T-cell (primary cell): ENCODE measurements around the gene NR2F1. TPM values are rescaled to one million over a fixed set of nuclear protein-coding genes. Genes with fewer than 3 reads are reported as not detected.
A peak's percentile ranks its signal among the peaks of the same experiment; 100 is the strongest.

Experiments used
- ATAC-seq, 4 experiments: fragments of 200-7000 bp in 3 of 4; fragments of 150-1000 bp in 1 of 4; cut with Tn5 transposase; replicated peaks in 1 of 4; 1 replicate in 3 of 4; 2 replicates in 1 of 4; pipeline ENCODE4 v1.10.0; 2021; ENCODE audit warnings: moderate library complexity in 3 of 4, mild to moderate bottlenecking in 2 of 4, moderate number of reproducible peaks in 1 of 4
- CTCF ChIA-PET, 2 donors: fragments of 300-600 bp; sonication (Branson Sonifier 250); formaldehyde crosslinking; loops; one replicate each; lab custom pipeline; 2022; ENCODE audit warnings: antibody characterized with exemption in 2 of 2; lab: Charles Lee
- POLR2A ChIA-PET, 2 donors: fragments of 300-600 bp; sonication (Branson Sonifier 250); formaldehyde crosslinking; loops; one replicate each; lab custom pipeline; 2022; ENCODE audit warnings: antibody characterized with exemption in 2 of 2; lab: Charles Lee
- DNase-seq, 35 experiments: peaks; one replicate each; pipeline versions ENCODE4 v3.0.0 to v3.0.0-alpha.2; 2013 to 2023
- H3K27ac ChIP-seq: one replicate; pipeline ENCODE4 v1.5.1; 2013; ENCODE audit warnings: low read length
- H3K27me3 ChIP-seq, 2 experiments: replicated peaks in 1 of 2; 1 replicate in 1 of 2; 2 replicates in 1 of 2; pipeline versions ENCODE4 v1.6.1 to v1.7.0; 2013; ENCODE audit warnings: low read length in 1 of 2, mixed read lengths in 1 of 2; ENCODE audit not compliant: control insufficient read depth in 2 of 2, insufficient read depth in 2 of 2; ENCODE audit errors: extremely low read depth in 1 of 2
- H3K36me3 ChIP-seq, 2 donors: 1 replicate in 1 of 2; 2 replicates in 1 of 2; pipeline versions ENCODE4 v1.6.1 to v1.7.0; 2013; ENCODE audit warnings: low read length in 1 of 2; ENCODE audit not compliant: control insufficient read depth in 2 of 2, insufficient read depth in 1 of 2; ENCODE audit errors: extremely low read depth in 1 of 2
- H3K4me1 ChIP-seq, 2 experiments: 1 replicate in 1 of 2; 2 replicates in 1 of 2; pipeline versions ENCODE4 v1.6.1 to v1.7.0; 2013; ENCODE audit warnings: low read length in 2 of 2, mixed read lengths in 1 of 2; ENCODE audit not compliant: insufficient read depth in 2 of 2, control insufficient read depth in 1 of 2; ENCODE audit errors: extremely low read depth in 1 of 2
- H3K4me3 ChIP-seq, 2 donors: 1 replicate in 1 of 2; 2 replicates in 1 of 2; pipeline versions ENCODE4 v1.5.1 to v1.7.0; 2013; ENCODE audit warnings: mild to moderate bottlenecking in 2 of 2, low read length in 1 of 2, moderate library complexity in 1 of 2; ENCODE audit not compliant: control insufficient read depth in 1 of 2; ENCODE audit errors: extremely low read depth in 1 of 2
- H3K9me3 ChIP-seq: 2 replicates; pipeline ENCODE4 v1.7.0; 2013
- H3K27ac Mint-ChIP-seq, 2 donors: one replicate each; pipeline ENCODE4 v1.8.0; 2020 to 2021; ENCODE audit warnings: mild to moderate bottlenecking in 2 of 2, mixed read lengths in 2 of 2
- H3K27me3 Mint-ChIP-seq, 2 donors: one replicate each; pipeline ENCODE4 v1.8.0; 2021 to 2022; ENCODE audit warnings: mixed read lengths in 2 of 2
- H3K36me3 Mint-ChIP-seq: one replicate; pipeline ENCODE4 v1.8.0; 2021; ENCODE audit warnings: mixed read lengths
- H3K4me1 Mint-ChIP-seq, 3 donors: one replicate each; pipeline ENCODE4 v1.8.0; 2020 to 2022; ENCODE audit warnings: mixed read lengths in 3 of 3, mild to moderate bottlenecking in 1 of 3
- H3K4me3 Mint-ChIP-seq, 3 donors: one replicate each; pipeline ENCODE4 v1.8.0; 2020 to 2022; ENCODE audit warnings: mild to moderate bottlenecking in 3 of 3, mixed read lengths in 3 of 3, moderate library complexity in 3 of 3
- H3K9me3 Mint-ChIP-seq, 3 donors: one replicate each; pipeline ENCODE4 v1.8.0; 2020 to 2022; ENCODE audit warnings: mixed read lengths in 3 of 3
- WGBS: methylation state at CpG from one replicate; pipeline ENCODE4 v1.1.5; 2013; ENCODE audit warnings: missing lambda C conversion rate; ENCODE audit not compliant: insufficient coverage; 5-methylcytosine and 5-hydroxymethylcytosine counted together
- total RNA-seq, 35 experiments: library from RNA in 6 of 35; stranded (reverse) in 6 of 35; fragments of 120-200 nt in 1 of 35; gene quantifications; one replicate each; pipeline versions ENCODE4 v1.2.1 to v1.2.4 and lab custom pipeline; 2013 to 2026

NR2F1 gene
- total RNA-seq, 5 donors from 2014 or later (not counting 1 experiment from before 2014, with no cell fraction given) = 0.25 to 0.67 (median 0.33) TPM; not detected in 2

DNA sequence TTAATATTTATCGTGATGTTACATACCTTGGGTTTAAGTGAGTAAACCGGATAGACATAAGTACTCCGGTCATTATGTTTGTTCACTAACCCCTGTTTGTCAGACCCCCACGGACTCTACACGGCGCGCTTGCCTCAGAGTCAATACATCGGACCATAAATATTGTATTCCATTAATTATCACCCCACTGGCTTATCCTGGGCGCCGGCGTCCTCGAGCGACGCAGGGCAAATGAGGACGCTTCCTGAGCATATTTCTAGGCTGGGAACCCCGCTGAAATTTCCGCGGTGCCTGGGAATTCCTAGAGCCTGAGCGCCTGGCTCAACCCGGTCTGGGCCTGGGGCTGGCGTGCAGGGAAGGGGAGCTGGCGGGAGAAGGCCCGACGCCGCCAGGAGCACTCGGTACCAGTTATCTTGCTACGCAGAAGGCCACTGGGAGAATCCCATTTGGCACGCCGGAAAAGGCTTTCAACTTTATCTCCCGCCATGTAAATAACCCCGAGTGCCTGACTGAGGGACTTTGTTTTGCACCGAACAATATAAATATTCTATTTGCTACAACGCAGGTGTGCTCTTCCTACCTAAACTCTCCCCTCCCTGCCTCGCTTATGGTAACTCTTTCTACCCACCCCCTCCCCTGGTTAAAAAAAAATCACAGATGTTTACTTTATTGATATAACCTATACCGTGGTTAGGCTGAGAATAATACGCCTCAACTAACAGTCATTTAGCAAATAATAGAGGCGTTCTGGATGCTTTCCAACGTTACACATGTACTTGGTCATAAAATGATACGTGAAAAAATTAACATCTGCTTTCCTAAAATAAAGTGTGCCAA lies 19.4 kb downstream of the NR2F1 start:
- Histone ChIP-seq H3K4me1 (peaks cover 0 to 13% of the 10 kb centered on the region in 2 experiments), H3K9me3 (no peaks in the 10 kb centered on the region), H3K27ac (no peak overlapping the region), H3K36me3 (no peaks in the 10 kb centered on the region), H3K4me3 (no peak overlapping the region), H3K27me3 (peaks cover 27 to 69% of the 10 kb centered on the region in 2 experiments)
- 12% methylated on average over 25 of the region's 39 CpGs for WGBS
- POLR2A ChIA-PET = interaction anchor here in 1 of 2 donors (0.9 kb wide), 1 partner anchor 11 kb away, joined by 3 read pairs; no protein-coding TSS in a partner anchor
- DNase-seq (no peak), ATAC-seq (no peak)
- Mint-ChIP-seq H3K27ac (no peak overlapping the region), H3K4me3 (no peak overlapping the region), H3K36me3 (no peaks in the 10 kb centered on the region), H3K9me3 (no peaks in the 10 kb centered on the region), H3K4me1 (peaks cover 7 to 9% (median 9%) of the 10 kb centered on the region in 3 donors), H3K27me3 (peaks cover 38% of the 10 kb centered on the region in 2 donors)
- CTCF ChIA-PET = interaction anchor here (0.9 to 1.2 kb wide), 3 partner anchors 39 to 1135 kb away, joined by 3 read pairs; no protein-coding TSS in a partner anchor

DNA sequence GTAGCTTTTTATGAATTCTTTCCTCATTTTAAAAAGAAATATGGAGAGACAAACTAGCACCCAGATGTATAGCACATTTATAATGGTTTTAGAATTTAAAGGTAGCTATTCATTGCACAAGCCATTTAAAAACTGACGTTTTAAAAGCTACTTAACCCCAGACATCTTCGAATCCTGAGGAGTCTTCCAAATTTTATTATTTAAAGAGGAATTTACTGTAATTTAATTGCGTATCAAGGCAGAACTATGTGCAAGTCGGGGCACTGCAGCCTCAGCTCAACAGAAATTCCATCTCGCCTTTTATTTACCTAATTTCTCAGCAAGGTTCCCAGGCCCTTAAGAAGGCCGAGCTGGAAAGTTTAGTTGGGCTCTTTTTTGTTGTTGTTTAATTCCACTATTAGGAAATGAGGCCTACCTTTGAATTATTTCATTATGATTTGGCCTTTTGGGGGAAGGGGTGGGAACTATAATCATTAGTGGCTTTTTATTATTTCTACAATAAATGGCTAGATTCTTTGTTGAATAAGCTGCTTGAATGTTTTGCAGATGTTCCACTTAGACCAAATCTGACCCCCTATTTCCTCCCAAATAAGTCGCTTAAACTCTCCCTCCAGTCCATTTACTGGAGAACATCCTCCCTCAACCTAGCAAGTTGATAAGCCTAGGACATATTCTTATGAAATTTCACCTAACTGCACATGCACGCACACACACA lies 20.2 kb downstream of the NR2F1 start:
- Mint-ChIP-seq H3K27me3 (peaks cover 38 to 42% of the 10 kb centered on the region in 2 donors), H3K9me3 (no peaks in the 10 kb centered on the region), H3K4me1 (peaks cover 9 to 17% (median 15%) of the 10 kb centered on the region in 3 donors), H3K27ac (peak overlapping the region in 1 of 2 donors; percentile 57), H3K4me3 (peak overlapping the region in 1 of 3 donors; percentile 33), H3K36me3 (no peaks in the 10 kb centered on the region)
- no peak for ATAC-seq
- Histone ChIP-seq H3K27me3 (peaks cover 22 to 68% of the 10 kb centered on the region in 2 experiments), H3K27ac (no peak overlapping the region), H3K4me1 (peaks cover 2 to 21% of the 10 kb centered on the region in 2 experiments), H3K9me3 (no peaks in the 10 kb centered on the region), H3K36me3 (no peaks in the 10 kb centered on the region), H3K4me3 (no peak overlapping the region)
- whole genome bisulfite sequencing = 40% methylated on average over 1 of the region's 8 CpGs
- POLR2A ChIA-PET = no interaction called here
- CTCF ChIA-PET = interaction anchor here (0.9 to 1.2 kb wide), 3 partner anchors 40 to 1135 kb away, joined by 3 read pairs; no protein-coding TSS in a partner anchor
- no peak for DNase-seq

DNA sequence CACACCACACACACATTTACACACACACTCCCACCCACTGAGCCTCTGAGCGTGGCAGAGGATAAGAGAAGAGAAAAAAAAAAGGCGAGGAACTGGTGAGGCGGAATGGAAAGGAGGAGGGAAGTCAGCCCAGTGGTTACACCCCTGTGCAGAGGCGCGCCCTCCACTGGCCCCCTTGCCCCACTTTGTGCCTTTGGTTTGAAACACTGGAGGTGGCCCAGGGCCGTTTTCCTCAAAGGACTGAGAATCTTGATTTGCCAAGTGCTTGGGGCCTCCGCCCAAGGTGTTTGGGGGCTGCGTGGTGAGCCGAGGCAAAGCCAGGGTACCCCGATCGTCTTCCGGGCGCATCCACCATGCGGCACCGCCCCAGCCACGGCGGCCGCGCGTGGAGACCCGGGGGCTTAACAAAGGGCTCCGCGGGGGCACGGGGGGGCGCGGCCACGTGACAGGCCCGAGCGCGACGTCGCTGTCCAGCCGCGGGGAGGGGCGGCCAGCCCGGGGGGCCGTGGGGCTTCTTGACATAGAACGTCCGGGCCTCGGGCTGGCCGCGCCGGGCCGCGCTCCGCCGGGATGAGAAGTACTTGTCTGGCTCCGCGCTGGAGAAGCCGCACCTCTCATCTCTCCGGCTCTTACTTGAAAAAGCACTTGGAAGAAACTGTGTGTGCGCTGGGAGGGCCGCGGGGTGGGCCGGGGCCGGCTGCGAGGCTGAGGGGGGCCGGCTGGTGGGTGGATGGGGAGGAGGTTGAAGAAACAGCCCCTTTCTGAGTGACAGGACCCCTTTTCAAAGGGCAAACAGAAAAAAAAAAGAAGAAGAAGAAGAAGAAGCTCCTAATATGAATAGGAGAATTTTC lies 21.0 kb downstream of the NR2F1 start:
- Mint-ChIP-seq H3K36me3 (no peaks in the 10 kb centered on the region), H3K4me1 (peaks cover 9 to 17% (median 15%) of the 10 kb centered on the region in 3 donors), H3K4me3 (peak overlapping the region in 1 of 3 donors; percentile 33), H3K27me3 (peaks cover 44 to 48% of the 10 kb centered on the region in 2 donors), H3K9me3 (no peaks in the 10 kb centered on the region), H3K27ac (peak overlapping the region in 1 of 2 donors; percentile 57)
- ATAC-seq (no peak), DNase-seq (no peak)
- WGBS = 9% methylated on average over 53 of the region's 58 CpGs
- Histone ChIP-seq H3K4me1 (peaks cover 2 to 21% of the 10 kb centered on the region in 2 experiments), H3K27ac (no peak overlapping the region), H3K9me3 (no peaks in the 10 kb centered on the region), H3K27me3 (peaks cover 28 to 64% of the 10 kb centered on the region in 2 experiments), H3K4me3 (no peak overlapping the region), H3K36me3 (no peaks in the 10 kb centered on the region)
- ChIA-PET CTCF (interaction anchor here in 1 of 2 donors (1.2 kb wide), 1 partner anchor 1134 kb away, joined by 3 read pairs; no protein-coding TSS in a partner anchor), POLR2A (no interaction called here)

DNA sequence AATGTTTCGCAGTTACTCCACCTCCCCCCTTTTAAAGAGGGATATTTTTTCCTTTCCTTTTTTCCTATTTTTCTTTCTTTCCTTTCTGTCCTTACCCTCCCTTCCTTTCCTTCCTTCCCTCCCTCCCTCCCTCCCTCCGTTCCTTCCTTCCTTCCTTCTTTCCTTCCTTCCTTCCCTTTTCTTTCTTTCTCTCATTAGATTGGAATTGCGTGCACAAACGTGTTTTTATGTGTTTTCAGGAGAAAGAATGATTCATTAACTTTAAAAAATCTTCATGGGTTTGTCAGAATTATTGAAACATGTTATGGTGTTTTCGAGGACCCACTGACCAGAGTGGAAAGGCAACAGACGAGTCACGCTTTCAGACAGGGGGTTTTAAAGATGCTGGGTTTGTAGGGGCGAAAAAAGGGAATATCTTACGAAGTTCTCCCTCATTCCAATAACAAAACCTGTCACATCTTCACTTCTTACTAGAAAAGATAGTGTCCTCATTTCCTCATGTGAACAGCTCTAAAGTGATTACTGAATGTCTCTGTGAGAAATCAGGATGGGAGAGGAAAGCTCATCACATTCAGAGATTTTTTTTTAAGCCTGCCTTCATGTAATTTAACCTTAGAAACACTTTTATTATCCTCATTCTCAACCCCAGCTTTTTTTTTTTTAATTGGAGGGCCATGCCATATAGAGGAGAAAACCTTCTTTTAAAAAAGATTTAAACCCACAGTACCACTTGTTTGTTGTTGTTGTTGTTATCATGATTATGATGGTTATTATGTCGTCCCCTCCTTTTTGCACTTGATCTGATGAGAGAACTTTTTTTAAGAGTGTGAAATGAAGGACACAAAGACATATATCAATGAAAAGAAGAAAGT lies 21.9 kb downstream of the NR2F1 start:
- H3K4me3 Mint-ChIP-seq = peak overlapping the region in 1 of 3 donors; percentile 11
- H3K27me3 ChIP-seq = peaks cover 34 to 61% of the 10 kb centered on the region in 2 experiments

DNA sequence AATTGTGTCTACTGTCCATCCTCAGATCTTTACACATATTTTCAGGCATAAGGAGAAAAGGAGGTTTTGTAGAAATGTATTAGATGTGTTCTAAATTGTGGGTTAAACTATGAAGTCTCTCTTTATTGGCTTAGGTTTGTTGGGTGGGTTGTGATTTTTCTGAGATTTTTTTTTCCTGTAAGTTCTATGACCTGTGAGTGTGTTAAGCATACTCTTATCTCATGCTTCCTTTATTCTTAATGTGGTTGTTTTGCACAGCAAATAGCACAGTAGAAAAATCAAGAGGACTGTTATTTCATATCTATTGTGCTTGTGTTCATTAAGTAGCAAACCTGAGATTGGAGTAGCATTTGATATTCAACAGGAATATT lies 23.3 kb downstream of the NR2F1 start:
- ATAC-seq (no peak), DNase-seq (no peak)
- H3K4me3 Mint-ChIP-seq = no peak overlapping the region
- peaks cover 42 to 59% of the 10 kb centered on the region in 2 experiments for H3K27me3 ChIP-seq
- no peak overlapping the region for H3K27ac ChIP-seq
- peaks cover 68 to 70% of the 10 kb centered on the region in 2 donors for H3K27me3 Mint-ChIP-seq
- no peak overlapping the region for H3K4me3 ChIP-seq
- ChIA-PET POLR2A (no interaction called here), CTCF (interaction anchor here in 1 of 2 donors (0.8 kb wide), 1 partner anchor 106 kb away, joined by 4 read pairs; no protein-coding TSS in a partner anchor)
- H3K9me3 Mint-ChIP-seq = peaks cover 0 to 7% (median 2%) of the 10 kb centered on the region in 3 donors
- H3K4me1 ChIP-seq = peaks cover 2 to 19% of the 10 kb centered on the region in 2 experiments
- H3K4me1 Mint-ChIP-seq = peaks cover 9 to 16% (median 15%) of the 10 kb centered on the region in 3 donors
- H3K9me3 ChIP-seq = peaks cover 5% of the 10 kb centered on the region
- no peaks in the 10 kb centered on the region for H3K36me3 ChIP-seq
- H3K27ac Mint-ChIP-seq = no peak overlapping the region
- H3K36me3 Mint-ChIP-seq = peaks cover 6% of the 10 kb centered on the region

More for the DNA sequence above, 21.9 kb downstream of the NR2F1 start:
- DNase-seq = no peak
- no peak for ATAC-seq
- Mint-ChIP-seq H3K27me3 (peaks cover 53 to 56% of the 10 kb centered on the region in 2 donors), H3K27ac (no peak overlapping the region), H3K36me3 (no peaks in the 10 kb centered on the region), H3K9me3 (peaks cover 0 to 2% (median 0%) of the 10 kb centered on the region in 3 donors), H3K4me1 (peaks cover 9 to 17% (median 15%) of the 10 kb centered on the region in 3 donors)
- H3K4me3 ChIP-seq = no peak overlapping the region
- no peaks in the 10 kb centered on the region for H3K9me3 ChIP-seq
- ChIA-PET CTCF (interaction anchor here (0.5 to 0.7 kb wide), 4 partner anchors 10 to 1012 kb away, joined by 3 to 5 read pairs (median 3); no protein-coding TSS in a partner anchor), POLR2A (interaction anchor here in 1 of 2 donors (0.5 to 0.6 kb wide), 2 partner anchors 17 to 192 kb away, joined by 3 read pairs; no protein-coding TSS in a partner anchor)
- WGBS = no CpG with 5 or more reads among the region's 10 CpGs
- H3K27ac ChIP-seq = no peak overlapping the region
- H3K4me1 ChIP-seq = peaks cover 2 to 19% of the 10 kb centered on the region in 2 experiments
- no peaks in the 10 kb centered on the region for H3K36me3 ChIP-seq
